ENCODE data around the gene TSKU. TPM values are rescaled to one million over a fixed set of nuclear protein-coding genes. Genes with fewer than 3 reads are reported as not detected.

TSKU gene
- total RNA-seq, result 21.1 and 24.8 TPM in 2 replicates

GRCh38 chr11:76783294-76783895 lies at the start of gene TSKU:
TSS of gene TSKU (plus strand) at chr11:76783356. CDS start at chr11:76795617, 12,261 bp downstream.

Other genes starting within 250 kb of the TSKU start
- gene LRRC32, start 112.6 kb upstream of the TSKU start, total RNA-seq, result 1.6 and 6.9 TPM in 2 replicates
- 6.3 and 16.8 TPM in 2 replicates for gene ACER3, start 77.6 kb downstream of the TSKU start, total RNA-seq

Data from myometrial cell (primary cell).